GM08714 (cell line): ENCODE results near the gene WDR76.
A peak's percentile ranks its signal among the peaks of the same experiment; 100 is the strongest.
"Not testable (repeated sequence)": the region's sequence is repeated elsewhere in the genome, so short reads cannot be mapped to it uniquely, and the experiment has no call there.

Experiments
- H3K4me3 ChIP-seq: fragments of 200-500 bp; sonication (Bioruptor generic); 2 replicates; pipeline ENCODE4 v1.5.1; 2014; ENCODE audit warnings: mild to moderate bottlenecking, low read length, inconsistent platforms
- ZNF274 ChIP-seq: IDR thresholded peaks from 2 replicates; pipeline ENCODE4 v1.6.1; 2012; ENCODE audit warnings: mild to moderate bottlenecking, low read depth, low read length

WDR76 gene

GRCh38 chr15:43799945-43800285 lies 26.9 kb upstream of the WDR76 start, which contains the start of gene SERINC4:
TSS of gene SERINC4 (minus strand) at chr15:43800220. CDS start at chr15:43799986, 234 bp downstream.
- peak within 1 kb of the TSS; percentile 82 for H3K4me3 ChIP-seq
- no peak for TF ChIP-seq ZNF274

GRCh38 chr15:43800286-43801141 lies 26.3 kb upstream of the WDR76 start, which contains the start of gene HYPK:
TSS of gene HYPK (plus strand) at chr15:43800599. CDS start at chr15:43800623, 24 bp downstream.
- no peak for TF ChIP-seq ZNF274
- H3K4me3 ChIP-seq: peak within 1 kb of the TSS; percentile 82

GRCh38 chr15:43802676-43803075 lies 24.1 kb upstream of the WDR76 start:
- H3K4me3 ChIP-seq: not testable (repeated sequence)

GRCh38 chr15:43808435-43808950 lies 18.3 kb upstream of the WDR76 start:
- TF ChIP-seq ZNF274: no peak
- H3K4me3 ChIP-seq: no peak overlapping the region

- TF ChIP-seq ZNF274: no peak
- H3K4me3 ChIP-seq: no peak overlapping the region
Measured at GRCh38 chr15:43808960-43809678, 17.7 kb upstream of the WDR76 start.

GRCh38 chr15:43815064-43815463 lies 11.7 kb upstream of the WDR76 start:
- not testable (repeated sequence) for H3K4me3 ChIP-seq

GRCh38 chr15:43821505-43821904 lies 5.3 kb upstream of the WDR76 start:
- no peak overlapping the region for H3K4me3 ChIP-seq

GRCh38 chr15:43824302-43825246 lies 2.2 kb upstream of the WDR76 start, which contains the start of gene MFAP1:
TSS of gene MFAP1 (minus strand) at chr15:43824690. CDS start at chr15:43824569, 121 bp downstream.
- no peak for TF ChIP-seq ZNF274

More at GRCh38 chr15:43821505-43821904, 5.3 kb upstream of the WDR76 start:
- no peak for TF ChIP-seq ZNF274

GRCh38 chr15:43825305-43825704 lies 1.5 kb upstream of the WDR76 start:
- not testable (repeated sequence) for H3K4me3 ChIP-seq

More at GRCh38 chr15:43824302-43825246, 2.2 kb upstream of the WDR76 start, which contains the start of gene MFAP1:
- peak within 1 kb of the TSS; percentile 90 for H3K4me3 ChIP-seq

- no peak overlapping the region; the same call in 1 of the 2 replicates for H3K4me3 ChIP-seq
- no peak for TF ChIP-seq ZNF274
Measured at GRCh38 chr15:43826029-43826507, 734 bp upstream of the WDR76 start.

- H3K4me3 ChIP-seq: peak overlapping the region; percentile 97
- TF ChIP-seq ZNF274: no peak
Measured at GRCh38 chr15:43828061-43828657, 1.4 kb downstream of the WDR76 start.

- H3K4me3 ChIP-seq: not testable (repeated sequence)
Measured at GRCh38 chr15:43829951-43830540, 3.2 kb downstream of the WDR76 start.

- H3K4me3 ChIP-seq: not testable (repeated sequence)
Measured at GRCh38 chr15:43830691-43831275, 4.0 kb downstream of the WDR76 start.

- H3K4me3 ChIP-seq: not testable (repeated sequence)
Measured at GRCh38 chr15:43831519-43832052, 4.8 kb downstream of the WDR76 start.

GRCh38 chr15:43832485-43832884 lies 5.7 kb downstream of the WDR76 start:
- H3K4me3 ChIP-seq: not testable (repeated sequence)
